COLO829 (cell line): Measurements from ENCODE around the gene VPS26A.
A peak's percentile ranks its signal among the peaks of the same experiment; 100 is the strongest.
"Not testable (repeated sequence)": the region's sequence is repeated elsewhere in the genome, so short reads cannot be mapped to it uniquely, and the experiment has no call there.

ENCODE experiments used
- DNase-seq: peaks from one replicate; pipeline ENCODE4 v3.0.0; 2012; ENCODE audit warnings: low spot score

VPS26A gene

DNA sequence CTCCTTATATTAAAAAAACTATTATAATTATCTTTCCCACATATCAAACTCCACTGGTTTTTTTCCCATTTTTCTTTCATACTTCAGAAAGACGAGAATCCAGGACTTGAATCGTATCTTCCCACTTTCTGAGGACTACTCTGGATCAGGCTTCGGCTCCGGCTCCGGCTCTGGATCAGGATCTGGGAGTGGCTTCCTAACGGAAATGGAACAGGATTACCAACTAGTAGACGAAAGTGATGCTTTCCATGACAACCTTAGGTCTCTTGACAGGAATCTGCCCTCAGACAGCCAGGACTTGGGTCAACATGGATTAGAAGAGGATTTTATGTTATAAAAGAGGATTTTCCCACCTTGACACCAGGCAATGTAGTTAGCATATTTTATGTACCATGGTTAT lies 20.2 kb upstream of the VPS26A start:
- DNase-seq = no peak

DNA sequence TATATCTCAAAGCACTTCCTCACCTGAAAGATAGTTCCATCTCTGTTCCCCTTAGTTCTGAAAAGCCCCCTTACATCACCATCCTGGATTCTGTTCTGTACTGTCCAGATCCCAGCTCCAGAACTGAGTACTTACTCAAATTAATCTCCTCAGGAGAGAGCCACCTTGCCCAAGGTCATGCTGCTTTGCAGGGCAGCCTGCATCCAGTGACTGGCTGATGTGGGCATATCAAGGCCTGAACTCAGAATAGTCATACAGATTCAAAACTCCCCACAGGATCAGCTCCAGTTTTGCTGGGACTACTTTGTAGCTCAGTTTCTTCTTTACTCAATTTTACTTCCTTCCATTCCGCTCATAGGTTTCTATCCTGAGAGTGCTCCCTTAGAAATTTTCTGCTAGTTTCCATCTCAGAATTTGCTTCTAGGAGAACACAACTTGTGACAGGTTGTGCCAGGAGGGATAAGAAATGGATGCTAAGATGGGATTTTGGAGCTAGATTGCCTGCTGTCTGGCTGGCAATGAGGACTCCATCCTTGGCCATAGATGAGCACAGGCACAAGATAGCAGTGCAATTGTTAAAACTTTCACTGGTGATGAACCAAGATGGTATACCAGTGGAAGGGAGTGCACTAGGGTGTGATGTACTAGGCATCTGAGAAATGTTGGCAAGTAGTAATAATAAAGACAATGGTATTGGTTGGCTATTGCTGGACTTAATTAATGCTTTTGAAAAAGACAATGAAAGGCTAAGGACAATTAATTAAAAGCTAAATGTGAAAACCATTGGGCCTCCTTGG lies 18.8 kb upstream of the VPS26A start:
- DNase-seq = no peak

DNA sequence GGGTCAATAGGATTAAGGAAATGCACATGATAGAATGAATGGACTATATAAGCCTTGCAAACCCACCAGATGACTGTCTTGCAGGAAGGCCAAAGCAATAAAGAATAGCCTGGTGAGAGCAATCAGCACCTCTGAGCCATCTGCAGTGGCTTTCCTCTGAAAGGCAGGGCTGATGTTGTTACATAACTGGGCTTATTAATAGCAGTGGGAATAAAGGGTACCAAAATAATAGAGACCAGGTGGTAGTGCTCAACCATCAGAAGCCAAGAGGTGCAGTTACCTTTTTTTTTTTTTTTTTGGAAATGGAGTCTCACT lies 16.8 kb upstream of the VPS26A start:
- DNase-seq = no peak

DNA sequence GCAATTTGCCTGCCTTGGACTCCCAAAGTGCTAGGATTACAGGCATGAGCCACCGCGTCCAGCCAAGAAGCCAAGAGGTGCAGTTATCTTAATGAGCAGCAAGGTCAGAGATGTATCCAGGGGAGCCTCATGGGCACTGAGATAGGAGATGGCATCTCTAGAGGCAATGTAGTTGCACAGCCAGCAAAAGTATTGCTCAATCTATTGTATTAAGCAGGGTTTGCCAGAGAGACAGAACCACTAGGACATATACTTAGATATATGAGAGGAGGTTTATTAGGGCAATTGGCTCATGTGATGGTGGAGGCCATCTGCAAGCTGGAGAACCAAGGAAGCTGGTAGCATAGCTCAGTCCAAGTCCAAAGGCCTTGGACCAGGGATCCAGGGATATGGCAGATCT lies 16.3 kb upstream of the VPS26A start:
- DNase-seq = no peak

DNA sequence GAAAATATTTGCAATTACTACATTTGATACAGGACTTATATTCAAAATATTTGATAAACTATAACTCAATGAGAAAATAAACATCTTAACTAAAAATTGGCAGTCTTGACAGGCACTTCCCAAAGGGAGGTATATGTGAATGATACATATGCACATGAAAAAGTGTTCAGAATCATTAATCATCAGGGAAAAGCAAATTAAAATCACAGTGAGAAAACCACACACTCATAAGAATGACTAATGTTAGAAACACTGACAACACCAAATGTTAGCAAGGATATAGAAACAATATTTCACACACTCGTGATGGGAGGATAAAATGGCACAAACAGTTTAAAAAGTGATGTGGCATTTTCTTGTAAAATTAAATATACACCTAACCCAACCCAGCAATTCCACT lies 4.1 kb upstream of the VPS26A start:
- DNase-seq = no peak

DNA sequence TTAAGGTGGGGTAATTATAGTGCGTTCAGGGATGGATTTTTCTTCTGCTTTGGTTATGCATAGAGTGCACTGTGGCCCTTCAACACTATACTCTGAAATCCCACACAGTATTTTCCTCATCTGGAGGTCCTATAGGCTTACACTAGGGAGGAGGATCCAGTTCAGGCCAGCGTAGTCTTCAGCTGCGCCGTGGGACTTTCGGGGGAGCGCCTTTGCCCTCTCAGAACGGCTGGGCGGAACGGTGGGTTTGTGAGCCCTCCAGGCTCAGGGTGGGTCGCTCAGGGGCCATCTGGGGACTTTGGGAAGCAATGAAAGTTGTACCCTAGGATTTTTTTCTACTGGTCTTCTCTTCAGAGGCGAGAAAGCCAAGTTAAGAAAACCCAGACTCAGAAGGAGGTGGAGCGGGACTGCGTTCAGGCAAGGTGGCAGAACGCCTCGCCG lies 652 bp upstream of the VPS26A start:
- peak; percentile 12 for DNase-seq

DNA sequence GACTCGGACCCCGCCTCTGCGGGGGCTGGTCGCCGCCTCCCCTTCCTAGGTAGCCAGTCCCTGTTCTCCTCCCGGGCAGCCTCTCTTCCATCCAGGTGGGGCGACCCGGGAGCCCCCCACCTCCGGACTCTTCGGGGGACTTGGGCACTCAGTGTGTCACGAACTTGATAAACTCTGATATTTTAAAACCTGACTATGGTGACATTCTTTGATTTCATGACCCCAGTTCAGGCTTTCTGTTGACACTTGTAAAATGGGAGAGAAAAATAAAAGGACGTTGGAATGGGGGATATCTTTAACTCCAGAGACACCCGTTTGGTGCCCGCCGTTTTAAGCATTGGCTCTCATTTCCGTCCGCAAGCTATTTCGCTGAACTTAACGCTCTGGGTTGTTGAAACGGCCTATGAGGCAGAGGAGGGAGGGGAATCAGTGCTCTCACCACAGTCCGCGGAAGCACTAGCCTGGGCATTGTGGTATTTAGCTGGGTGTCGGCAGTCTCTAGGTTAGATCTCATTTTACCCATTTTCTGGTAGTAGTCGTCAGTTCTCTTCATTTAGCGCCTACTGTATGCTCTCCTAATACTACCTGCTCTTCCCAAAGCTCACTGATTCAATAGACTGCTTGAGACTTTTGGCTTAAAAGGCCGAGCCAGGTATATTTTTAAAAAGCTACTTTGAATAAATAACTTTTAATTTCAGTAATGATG lies 738 bp downstream of the VPS26A start:
- no peak for DNase-seq

DNA sequence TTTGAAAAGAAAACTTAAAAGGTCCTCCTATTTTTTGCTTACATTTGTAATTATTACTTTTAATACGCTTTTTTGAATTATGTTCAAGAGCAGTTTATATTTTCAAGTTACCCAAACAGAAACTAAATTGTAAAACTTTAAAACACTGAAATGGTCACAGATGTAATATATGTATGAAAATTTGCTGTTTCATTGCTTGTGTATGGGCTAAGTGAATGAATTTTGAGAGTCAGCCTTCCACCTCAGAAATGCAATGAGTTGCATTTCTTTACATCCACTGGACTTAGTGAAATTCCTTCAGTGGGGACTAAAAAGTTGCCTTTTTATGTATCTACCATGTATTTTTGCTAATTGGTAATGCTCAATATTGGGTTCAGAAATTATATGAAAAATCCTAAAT lies 1.6 kb downstream of the VPS26A start:
- no peak for DNase-seq

DNA sequence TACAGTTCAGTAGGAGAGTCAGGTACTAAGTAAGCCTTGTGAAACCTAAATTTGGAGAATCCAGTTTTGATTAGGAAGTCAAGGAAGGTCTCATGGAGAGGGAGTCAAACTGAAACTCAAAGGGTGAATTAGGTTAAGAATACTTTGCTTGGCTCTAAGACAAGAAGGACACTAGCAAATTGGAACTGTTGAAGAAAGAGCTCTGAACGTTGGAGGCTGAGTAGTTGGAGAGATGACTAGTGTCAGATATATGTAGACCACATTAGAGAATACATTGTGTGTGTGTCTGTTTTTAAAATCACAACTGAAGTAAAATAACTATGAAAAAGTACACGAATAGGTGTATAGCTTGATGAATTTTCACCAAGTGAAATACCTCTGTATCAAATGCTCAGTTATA lies 6.3 kb downstream of the VPS26A start:
- no peak for DNase-seq

DNA sequence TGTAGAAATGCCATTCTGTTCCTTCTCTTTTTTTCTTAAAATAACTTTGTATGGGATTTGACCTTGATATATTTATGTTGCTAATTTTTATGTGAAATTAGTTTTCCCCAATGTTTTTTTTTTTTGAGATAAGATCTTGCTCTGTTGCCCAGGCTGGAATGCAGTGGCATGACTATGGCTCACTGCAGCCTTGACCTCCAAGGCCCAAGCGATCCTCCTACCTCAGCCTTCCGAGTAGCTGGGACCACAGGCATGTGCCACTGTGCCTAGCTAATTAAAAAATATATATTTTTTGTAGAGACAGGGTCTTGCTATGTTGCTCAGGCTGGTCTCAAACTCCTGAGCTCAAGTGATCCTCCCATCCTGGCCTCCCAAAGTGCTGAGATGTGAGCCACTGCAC lies 16.0 kb downstream of the VPS26A start:
- DNase-seq = no peak

DNA sequence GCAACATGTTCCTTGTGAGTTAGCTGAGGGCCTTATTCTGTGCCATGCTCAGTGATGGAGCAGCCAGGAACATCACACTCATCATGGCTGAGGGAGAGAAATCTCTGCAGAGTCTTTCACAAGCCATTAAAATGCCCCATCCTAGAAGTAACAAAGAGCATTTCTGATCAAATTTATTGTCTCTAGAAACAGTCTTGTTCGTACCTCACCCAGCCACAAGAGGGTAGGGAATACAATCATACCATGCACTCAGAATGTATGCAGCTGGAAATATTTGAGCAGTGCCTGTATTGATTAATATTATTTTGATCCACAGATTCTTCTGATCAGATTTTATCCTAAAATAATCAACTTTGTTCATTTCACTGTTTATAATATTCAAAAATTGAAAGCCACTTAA lies 17.3 kb downstream of the VPS26A start:
- DNase-seq = no peak

DNA sequence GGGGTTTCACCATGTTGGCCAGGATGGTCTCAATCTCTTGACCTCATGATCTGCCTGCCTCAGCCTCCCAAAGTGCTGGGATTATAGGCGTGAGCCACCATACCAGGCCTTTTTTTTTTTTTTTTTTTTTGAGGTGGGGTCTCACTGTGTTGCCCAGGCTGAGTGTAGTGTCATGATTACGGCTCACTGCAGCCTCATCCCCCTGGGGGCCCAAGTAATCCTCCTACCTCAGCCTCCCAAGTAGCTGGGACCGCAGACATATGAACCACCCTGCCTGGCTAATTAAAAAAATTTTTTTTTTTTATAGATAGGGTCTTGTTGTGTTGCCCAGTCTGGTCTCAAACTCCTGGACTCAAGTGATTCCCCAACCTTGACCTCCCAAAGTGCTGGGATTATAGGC lies 18.1 kb downstream of the VPS26A start:
- DNase-seq = not testable (repeated sequence)

DNA sequence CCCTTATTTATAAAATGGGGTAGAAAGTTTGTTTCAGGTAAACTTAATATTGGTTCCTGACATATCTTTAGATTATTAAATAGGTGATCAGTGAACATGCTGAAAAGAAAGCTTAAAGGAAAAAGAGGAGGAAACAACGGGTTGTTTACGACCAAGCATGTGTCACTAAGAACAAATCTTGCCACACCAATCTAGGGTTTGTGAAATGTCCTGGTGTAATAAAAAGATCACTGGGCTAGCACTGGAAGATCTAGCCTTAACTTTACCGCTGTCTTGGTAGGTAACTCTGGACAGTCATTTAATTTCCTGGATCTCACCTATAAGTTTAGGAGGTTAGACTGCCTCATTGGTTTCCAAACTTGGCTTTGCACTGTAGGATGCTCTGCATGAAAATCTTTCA lies 19.0 kb downstream of the VPS26A start:
- DNase-seq = no peak

DNA sequence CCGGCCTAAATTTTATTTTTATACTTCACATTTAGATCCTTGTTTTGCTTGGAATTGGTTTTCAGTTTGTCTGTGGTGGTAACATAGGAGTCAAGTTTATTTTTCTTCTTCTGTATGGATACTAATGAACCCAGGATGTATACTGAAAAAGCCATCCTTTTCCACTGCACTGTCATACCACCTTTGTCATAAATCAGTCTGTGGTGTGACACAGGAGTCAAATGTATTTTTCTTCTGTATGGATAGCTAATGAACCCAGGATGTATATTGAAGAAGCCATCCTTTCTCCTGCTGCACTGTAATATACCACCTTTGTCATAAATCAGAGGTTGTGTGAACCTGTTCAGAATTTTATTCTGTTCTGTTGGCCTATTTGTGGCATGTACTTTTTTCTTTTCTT lies 21.4 kb downstream of the VPS26A start:
- no peak for DNase-seq

DNA sequence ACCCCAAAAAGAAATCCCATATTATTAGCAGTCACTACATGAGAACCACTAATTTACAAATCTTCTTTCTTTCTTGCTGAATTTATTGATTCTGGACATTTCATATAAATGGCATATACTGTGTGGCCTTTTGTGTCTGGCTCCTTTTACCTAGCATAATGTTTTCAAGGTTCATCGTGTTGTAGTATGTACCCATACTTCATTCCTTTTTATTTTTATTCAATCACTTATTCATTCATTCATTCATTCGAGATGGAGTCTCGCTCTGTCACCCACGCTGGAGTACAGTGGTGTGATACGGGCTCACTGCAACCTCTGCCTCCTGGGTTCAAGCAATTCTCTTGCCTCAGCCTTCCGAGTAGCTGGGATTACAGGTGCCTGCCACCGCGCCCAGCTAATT lies 21.9 kb downstream of the VPS26A start:
- DNase-seq = no peak

DNA sequence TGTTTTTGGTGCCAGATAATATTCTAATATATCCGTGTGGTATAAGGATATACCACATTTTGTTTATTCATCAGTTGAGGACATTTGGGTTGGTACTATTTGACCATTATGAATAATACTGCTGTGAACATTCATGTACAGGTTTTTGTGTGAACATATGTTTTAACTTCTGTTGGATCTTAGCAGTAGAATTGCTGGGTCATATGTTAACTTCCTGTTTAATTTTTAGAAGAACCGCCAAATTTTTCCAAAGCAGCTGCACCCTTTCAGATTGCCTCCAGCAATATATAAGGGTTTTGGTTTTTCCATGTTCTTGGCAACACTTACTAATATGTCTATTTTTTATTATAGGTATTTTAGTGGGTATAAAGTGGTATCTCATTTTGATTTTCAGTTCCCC lies 22.8 kb downstream of the VPS26A start:
- no peak for DNase-seq

DNA sequence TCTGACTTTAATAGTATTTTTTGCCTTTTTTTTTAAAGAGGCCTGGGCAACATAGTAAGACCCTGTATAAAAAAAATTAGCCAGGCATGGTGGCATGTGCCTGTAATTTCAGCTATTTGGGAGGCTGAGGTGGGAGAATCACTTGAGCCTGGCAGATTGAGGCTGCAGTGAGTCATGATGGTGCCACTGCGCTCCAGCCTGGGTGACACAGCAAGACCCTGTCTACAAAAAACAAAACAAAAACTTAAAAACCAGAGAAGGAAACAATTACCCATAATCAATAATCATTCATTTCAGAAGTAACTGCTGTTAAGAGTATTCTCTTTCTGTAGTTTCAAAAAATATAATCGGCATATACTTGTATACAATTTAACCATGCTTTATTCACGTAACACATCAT lies 28.0 kb downstream of the VPS26A start:
- DNase-seq = no peak

DNA sequence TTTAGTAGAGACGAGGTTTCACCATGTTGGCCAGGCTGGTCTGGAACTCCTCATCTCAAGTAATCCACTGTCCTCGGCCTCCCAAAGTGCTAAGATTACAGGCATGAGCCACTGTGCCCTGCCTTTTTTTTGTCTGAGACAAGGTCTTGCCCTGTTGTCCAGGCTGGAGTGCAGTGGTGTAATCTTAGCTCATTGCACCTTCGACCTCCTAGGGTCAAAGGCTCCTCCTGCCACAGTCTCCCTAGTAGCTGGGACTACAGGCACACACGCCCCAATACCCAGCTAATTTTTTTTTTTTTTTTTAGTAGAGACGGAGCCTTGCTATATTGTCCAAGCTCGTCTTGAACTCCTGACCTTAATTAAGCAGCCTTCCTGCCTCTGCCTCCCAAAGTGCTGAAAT lies 29.2 kb downstream of the VPS26A start:
- DNase-seq = no peak

DNA sequence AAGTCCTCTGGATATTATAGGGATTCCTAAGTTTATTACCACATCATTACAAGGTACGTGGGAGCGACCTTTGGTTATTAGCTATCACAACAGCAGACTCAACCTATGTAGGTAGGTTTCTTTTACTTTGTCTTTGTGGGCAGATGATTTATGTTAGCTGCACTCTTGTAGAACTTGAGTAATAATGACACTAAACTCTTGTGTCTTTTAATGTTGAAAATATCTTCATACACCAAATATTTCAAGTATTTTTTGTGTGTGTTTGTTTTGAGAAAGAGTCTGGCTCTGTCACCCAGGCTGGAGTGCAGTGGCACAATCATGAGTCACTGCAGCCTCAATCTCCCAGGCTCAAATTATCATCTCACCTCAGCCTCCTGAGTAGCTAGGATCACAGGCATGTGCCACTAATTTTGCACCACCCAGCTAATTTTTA lies 36.8 kb downstream of the VPS26A start:
- DNase-seq = no peak

DNA sequence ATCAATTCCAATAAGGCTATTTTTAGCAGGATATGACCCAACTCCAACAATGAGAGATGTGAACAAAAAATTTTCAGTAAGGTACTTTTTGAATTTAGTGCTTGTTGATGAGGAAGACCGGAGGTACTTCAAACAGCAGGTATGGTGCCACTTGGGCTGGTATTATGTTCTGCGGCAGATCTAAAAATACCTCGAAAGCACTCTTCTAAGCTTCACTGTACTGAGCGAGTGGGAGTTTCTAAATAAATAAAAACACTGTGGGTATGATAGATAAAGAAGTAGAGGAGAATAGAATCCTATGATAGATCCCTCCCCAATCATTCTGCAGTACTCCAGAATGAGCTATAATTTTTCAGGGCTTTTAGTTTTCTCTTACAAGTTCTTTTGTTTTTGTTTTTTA lies 44.5 kb downstream of the VPS26A start:
- DNase-seq = no peak

DNA sequence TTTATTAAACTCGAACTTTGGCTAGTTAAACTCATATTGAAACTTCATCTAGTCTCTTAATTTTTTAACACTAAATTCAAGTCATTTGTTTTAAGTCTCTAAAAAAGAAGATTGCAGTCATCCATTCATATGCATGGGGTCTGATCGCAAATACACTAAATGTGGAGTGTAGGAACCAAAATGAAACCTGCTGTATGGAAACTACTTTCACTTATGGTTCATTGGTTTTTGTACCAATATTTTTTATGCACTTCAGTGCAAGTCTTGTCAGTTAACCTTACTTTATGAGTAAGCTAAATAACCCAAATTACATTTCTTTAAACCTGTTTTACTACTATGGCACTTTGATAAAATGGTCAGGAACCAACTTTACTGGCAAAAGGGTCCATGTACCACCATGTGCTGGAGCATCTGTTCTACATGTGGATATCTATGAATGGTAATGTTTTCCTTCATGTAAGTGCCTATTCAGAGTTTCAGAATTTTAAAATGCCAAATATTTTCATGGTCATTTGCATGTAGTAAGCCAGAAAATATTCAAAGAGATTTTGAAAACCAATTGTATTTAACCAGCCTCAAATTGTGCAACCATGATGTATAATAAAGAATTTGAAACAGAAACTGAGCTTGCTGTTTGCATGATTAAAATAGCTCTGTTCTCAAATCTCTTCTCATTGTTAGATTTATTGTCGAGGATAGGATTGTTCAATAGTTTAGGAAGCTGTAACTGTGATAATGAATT lies 48.4 kb downstream of the VPS26A start:
- no peak for DNase-seq

DNA sequence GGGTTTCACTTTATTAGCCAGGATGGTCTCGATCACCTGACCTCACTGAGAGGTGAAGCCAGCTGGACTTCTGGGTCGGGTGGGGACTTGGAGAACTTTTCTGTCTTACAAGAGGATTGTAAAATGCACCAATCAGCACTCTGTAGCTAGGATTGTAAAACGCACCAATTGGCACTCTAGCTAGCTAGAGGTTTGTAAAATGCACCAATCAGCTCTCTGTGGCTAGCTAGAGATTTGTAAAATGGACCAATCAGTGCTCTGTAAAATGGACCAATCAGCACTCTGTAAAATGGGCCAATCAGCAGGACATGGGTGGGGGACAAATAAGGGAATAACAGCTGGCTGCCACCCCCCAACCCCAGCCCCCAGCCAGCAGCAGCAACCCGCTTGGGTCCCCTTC lies 51.3 kb downstream of the VPS26A start:
- DNase-seq = not testable (repeated sequence)

DNA sequence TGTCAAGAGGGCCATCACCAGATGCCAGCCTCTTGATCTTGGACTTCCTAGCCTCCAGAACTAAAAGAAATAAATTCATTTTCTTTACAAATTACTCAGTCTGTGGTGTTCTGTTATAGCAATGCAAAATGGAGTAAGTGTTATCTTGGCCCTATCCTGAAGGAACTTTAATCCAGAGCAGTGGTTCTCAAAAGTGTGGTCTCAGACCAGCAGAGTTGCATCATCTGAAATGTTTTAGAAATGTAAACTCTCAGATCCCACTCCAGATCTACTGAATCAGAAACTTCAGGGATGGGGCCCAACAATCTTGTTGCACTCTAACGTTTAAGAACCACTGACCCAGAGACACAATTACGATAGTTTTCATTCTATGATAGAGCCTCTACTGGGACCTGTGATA lies 52.8 kb downstream of the VPS26A start:
- DNase-seq = no peak
